ENCODE data around the gene GPR25. TPM values are rescaled to one million over a fixed set of nuclear protein-coding genes. Genes with fewer than 3 reads are reported as not detected.

The GPR25 gene
- total RNA-seq, 1 experiment from 2014 or later, result not detected

DNA sequence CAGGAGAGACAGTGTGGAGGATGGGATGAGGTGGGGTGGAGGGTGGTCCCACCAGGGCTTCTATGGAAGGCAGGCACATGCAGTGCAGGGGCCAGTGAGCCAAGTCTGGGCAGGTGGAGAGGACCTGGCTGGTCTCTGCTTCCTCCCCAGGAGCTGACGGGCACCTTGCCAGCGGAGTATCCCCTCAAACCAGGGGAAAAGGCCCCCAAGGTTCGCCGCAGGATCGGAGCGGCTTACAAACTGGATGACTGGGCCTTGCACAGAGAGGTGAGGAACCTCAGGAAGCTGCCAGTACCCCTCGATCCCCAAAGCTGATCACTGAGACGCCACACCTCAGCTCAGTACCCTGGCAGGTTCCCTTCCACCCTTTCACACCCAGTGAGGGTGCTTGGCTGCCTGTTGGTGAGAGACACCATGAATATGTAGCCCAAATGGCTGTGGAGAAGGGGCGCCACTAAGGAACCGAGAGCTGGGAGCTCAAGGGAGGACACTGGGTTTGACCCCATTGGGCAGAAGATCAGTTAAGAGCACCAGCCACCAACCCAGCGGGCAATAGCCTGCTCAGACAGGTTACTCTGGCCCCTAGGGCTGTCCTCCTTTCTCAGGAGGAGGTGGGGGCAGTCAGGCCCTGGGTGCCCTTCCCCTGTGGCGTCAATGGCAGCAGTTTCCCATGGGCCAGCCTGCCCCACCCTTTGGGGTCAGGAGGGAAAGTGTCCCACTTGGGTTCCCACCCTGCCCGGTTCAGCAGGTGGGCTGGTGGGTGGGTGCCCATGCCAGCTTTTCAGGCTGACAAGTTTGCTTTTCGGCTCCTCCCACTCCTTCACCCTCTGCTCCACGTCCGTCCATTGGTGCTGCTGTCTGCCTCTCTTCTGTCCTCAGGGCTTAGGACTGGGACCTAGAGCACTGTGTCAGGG lies 27.4 kb downstream of the GPR25 start:
- TF ChIP-seq ZNF263 (CRISPR knock-in tag; IDR thresholded peaks at IDR 0.05; ENCODE audit: low read depth) (no peak), NFYB (CRISPR knock-in tag; conservative IDR thresholded peaks at IDR 0.05; ENCODE audit: low read depth) (no peak), RORB (CRISPR knock-in tag; IDR thresholded peaks at IDR 0.05) (no peak), CTCF (IDR thresholded peaks at IDR 0.05) (no peak), ATF6 (CRISPR knock-in tag; IDR thresholded peaks at IDR 0.05) (no peak), EMX1 (CRISPR knock-in tag; IDR thresholded peaks at IDR 0.05) (no peak), GTF2I (CRISPR knock-in tag; conservative IDR thresholded peaks at IDR 0.05) (no peak), ZNF138 (CRISPR knock-in tag; conservative IDR thresholded peaks at IDR 0.05) (no peak), ZNF317 (CRISPR knock-in tag; IDR thresholded peaks at IDR 0.05; ENCODE audit: borderline replicate concordance, low read depth) (no peak), E2F5 (CRISPR knock-in tag; IDR thresholded peaks at IDR 0.05) (no peak), ZNF396 (CRISPR knock-in tag; IDR thresholded peaks at IDR 0.05; ENCODE audit: borderline replicate concordance) (no peak)
- TF ChIP-seq, protein P1, sequence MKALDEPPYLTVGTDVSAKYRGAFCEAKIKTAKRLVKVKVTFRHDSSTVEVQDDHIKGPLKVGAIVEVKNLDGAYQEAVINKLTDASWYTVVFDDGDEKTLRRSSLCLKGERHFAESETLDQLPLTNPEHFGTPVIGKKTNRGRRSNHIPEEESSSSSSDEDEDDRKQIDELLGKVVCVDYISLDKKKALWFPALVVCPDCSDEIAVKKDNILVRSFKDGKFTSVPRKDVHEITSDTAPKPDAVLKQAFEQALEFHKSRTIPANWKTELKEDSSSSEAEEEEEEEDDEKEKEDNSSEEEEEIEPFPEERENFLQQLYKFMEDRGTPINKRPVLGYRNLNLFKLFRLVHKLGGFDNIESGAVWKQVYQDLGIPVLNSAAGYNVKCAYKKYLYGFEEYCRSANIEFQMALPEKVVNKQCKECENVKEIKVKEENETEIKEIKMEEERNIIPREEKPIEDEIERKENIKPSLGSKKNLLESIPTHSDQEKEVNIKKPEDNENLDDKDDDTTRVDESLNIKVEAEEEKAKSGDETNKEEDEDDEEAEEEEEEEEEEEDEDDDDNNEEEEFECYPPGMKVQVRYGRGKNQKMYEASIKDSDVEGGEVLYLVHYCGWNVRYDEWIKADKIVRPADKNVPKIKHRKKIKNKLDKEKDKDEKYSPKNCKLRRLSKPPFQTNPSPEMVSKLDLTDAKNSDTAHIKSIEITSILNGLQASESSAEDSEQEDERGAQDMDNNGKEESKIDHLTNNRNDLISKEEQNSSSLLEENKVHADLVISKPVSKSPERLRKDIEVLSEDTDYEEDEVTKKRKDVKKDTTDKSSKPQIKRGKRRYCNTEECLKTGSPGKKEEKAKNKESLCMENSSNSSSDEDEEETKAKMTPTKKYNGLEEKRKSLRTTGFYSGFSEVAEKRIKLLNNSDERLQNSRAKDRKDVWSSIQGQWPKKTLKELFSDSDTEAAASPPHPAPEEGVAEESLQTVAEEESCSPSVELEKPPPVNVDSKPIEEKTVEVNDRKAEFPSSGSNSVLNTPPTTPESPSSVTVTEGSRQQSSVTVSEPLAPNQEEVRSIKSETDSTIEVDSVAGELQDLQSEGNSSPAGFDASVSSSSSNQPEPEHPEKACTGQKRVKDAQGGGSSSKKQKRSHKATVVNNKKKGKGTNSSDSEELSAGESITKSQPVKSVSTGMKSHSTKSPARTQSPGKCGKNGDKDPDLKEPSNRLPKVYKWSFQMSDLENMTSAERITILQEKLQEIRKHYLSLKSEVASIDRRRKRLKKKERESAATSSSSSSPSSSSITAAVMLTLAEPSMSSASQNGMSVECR (CRISPR knock-in tag; IDR thresholded peaks at IDR 0.05; ENCODE audit: borderline replicate concordance), result no peak
- TF ChIP-seq, protein P2, sequence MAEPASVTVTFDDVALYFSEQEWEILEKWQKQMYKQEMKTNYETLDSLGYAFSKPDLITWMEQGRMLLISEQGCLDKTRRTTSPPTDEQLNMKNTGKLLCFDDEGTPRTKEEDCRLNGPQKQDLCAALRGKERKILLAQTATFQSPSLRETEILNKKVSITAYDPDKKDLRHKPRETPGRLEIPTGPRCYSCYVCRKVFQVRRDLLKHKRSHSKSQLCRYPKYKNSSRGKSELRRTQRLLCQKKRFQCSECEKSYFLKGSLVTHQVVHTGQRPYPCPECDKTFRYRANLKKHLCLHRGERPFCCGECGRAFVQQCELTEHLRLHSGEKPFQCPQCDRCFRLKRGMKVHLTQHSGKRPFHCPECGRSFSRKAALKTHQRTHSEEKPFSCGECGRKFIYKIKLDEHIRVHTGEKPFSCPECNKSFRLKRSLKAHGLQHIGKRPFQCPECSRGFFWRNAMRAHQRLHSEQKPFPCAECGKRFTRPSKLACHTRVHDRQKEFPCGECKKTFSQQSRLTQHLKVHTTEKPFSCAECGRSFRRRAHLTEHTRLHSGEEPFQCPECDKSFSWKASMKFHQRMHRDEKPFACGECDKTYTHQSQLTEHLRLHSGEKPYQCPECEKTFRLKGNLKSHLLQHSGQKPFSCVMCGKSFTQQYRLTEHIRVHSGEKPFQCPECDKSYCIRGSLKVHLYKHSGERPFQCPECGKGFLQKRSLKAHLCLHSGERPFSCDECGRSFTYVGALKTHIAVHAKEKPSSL (CRISPR knock-in tag; conservative IDR thresholded peaks at IDR 0.05), result no peak
- Mint-ChIP-seq H3K9me3 (no peaks in the 10 kb centered on the region), H3K27me3 (ENCODE audit: low read depth) (no peaks in the 10 kb centered on the region), H3K4me1 (peaks cover 28% of the 10 kb centered on the region), H3K4me3 (no peak overlapping the region), H3K27ac (peak overlapping the region; percentile 47; the same call in 1 of the 2 replicates), H3K36me3 (peaks cover 44% of the 10 kb centered on the region)
- no peak for DNase-seq (ENCODE audit: low spot score)
- ChIA-PET POLR2A (interaction anchor here (1.0 kb wide), 2 partner anchors 12 to 230 kb away, joined by 3 read pairs; partner anchors contain the start of gene DDX59), CTCF (interaction anchor here (0.6 to 1.2 kb wide), 4 partner anchors 9 to 278 kb away, joined by 3 to 5 read pairs (median 4); no protein-coding TSS in a partner anchor)
- ATAC-seq, result no peak

Measured in WTC11 (cell line).